ENCODE results near the gene ZNF652. TPM values are rescaled to one million over a fixed set of nuclear protein-coding genes. Genes with fewer than 3 reads are reported as not detected.

The ZNF652 gene
- total and polyA plus RNA-seq, 4 donors, result 6.8 to 48.9 (median 37.8) TPM

DNA sequence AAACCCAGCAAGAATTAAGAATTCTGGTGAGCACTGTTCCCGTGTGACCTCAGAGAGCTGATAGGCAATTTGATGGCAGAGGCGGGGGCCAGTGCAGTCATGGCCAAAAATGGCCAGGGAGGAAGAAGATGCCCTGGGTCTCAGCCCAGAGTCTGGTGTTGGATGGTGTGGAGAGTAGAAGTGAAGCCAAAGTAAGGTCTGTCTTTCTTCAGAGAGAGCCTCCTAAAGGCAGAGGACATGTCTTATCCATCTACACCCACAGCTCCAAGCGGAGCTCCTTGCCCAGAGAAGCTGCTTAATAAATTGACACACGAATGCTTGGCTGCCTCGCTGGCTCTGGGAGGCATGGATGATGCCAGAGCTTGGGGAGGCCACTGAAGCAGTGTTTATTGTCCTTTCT is 19.7 kb upstream of the ZNF652 start:
- Histone ChIP-seq H3K9ac (ENCODE audit: insufficient read depth in 1 of 2, low read length in 2 of 2) (no peak overlapping the region), H3K27me3 (ENCODE audit: control insufficient read depth in 3 of 3, insufficient read depth in 3 of 3, low read length in 2 of 3) (no peaks in the 10 kb centered on the region), H3K4me1 (ENCODE audit: control insufficient read depth in 5 of 5, insufficient read depth in 5 of 5, low read length in 5 of 5) (peaks cover 0 to 10% (median 0%) of the 10 kb centered on the region in 5 donors), H3K27ac (ENCODE audit: low read depth in 1 of 2, low read length in 1 of 2) (no peak overlapping the region), H3K9me3 (ENCODE audit: control insufficient read depth in 4 of 4, insufficient read depth in 3 of 4, low read length in 3 of 4) (peaks cover 0 to 1% (median 0%) of the 10 kb centered on the region in 4 donors), H3K36me3 (ENCODE audit: control insufficient read depth in 4 of 4, insufficient read depth in 4 of 4, low read length in 4 of 4) (no peaks in the 10 kb centered on the region), H3K4me3 (no peak overlapping the region)
- ATAC-seq (ENCODE audit: insufficient read depth, low FRiP score) (no peak), DNase-seq (no peak)
- 83 to 88% methylated on average over 5 of the region's 5 CpGs for WGBS, 2 donors
- TF ChIP-seq, protein P1, sequence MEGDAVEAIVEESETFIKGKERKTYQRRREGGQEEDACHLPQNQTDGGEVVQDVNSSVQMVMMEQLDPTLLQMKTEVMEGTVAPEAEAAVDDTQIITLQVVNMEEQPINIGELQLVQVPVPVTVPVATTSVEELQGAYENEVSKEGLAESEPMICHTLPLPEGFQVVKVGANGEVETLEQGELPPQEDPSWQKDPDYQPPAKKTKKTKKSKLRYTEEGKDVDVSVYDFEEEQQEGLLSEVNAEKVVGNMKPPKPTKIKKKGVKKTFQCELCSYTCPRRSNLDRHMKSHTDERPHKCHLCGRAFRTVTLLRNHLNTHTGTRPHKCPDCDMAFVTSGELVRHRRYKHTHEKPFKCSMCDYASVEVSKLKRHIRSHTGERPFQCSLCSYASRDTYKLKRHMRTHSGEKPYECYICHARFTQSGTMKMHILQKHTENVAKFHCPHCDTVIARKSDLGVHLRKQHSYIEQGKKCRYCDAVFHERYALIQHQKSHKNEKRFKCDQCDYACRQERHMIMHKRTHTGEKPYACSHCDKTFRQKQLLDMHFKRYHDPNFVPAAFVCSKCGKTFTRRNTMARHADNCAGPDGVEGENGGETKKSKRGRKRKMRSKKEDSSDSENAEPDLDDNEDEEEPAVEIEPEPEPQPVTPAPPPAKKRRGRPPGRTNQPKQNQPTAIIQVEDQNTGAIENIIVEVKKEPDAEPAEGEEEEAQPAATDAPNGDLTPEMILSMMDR (IDR thresholded peaks at IDR 0.05; ENCODE audit: control extremely low read depth, extremely low read depth), result no peak

DNA sequence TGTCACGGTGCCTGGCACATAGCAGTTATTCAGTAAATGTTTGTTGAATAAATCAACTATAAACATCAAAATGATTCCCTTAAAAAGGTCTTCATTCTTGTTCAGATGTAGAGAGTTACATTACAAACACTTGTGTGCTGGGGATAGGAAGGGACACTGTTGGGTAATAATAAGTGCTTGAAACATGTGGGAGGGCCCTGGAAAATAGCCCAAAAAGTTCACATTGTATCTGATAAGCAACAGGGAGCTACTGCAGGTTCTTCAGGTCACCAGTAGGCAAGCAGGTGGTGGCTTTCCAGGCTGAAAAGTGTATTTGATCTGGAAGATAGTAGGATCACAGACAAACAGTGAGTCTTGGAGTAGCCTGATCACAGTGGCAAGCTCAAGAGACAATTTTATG is 19.0 kb upstream of the ZNF652 start:
- ATAC-seq (ENCODE audit: insufficient read depth, low FRiP score), result peak; percentile 35
- no peaks in the 10 kb centered on the region for H3K27me3 ChIP-seq (ENCODE audit: control insufficient read depth in 3 of 3, insufficient read depth in 3 of 3, low read length in 2 of 3)
- H3K9ac ChIP-seq (ENCODE audit: insufficient read depth in 1 of 2, low read length in 2 of 2), result no peak overlapping the region
- 66 to 87% methylated on average over 1 of the region's 1 CpG for WGBS, 2 donors
- H3K36me3 ChIP-seq (ENCODE audit: control insufficient read depth in 4 of 4, insufficient read depth in 4 of 4, low read length in 4 of 4), result no peaks in the 10 kb centered on the region
- H3K4me3 ChIP-seq, result no peak overlapping the region
- TF ChIP-seq, protein P1 (IDR thresholded peaks at IDR 0.05; ENCODE audit: control extremely low read depth, extremely low read depth), result no peak
- no peak for DNase-seq
- peaks cover 0 to 1% (median 0%) of the 10 kb centered on the region in 4 donors for H3K9me3 ChIP-seq (ENCODE audit: control insufficient read depth in 4 of 4, insufficient read depth in 3 of 4, low read length in 3 of 4)
- no peak overlapping the region for H3K27ac ChIP-seq (ENCODE audit: low read depth in 1 of 2, low read length in 1 of 2)
- peaks cover 0 to 10% (median 0%) of the 10 kb centered on the region in 5 donors for H3K4me1 ChIP-seq (ENCODE audit: control insufficient read depth in 5 of 5, insufficient read depth in 5 of 5, low read length in 5 of 5)

DNA sequence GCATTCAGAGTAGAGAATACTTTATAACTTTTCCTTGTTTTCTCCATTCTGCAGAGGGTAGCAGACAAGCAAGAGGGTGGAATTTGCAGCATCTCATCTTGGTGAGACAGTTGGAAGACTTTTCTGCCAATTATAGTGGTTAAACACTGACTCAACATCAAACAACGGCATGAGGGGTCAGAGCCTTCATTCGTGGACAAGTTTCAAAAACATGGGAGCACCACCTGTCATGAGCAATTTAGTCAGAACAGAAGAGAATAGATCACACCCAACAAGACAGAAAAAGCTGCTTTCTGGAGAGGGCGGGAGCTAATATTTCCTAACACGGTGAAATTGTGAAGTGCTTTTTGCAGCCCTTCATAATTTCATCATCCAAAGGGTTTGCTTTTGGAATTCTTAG is 17.9 kb upstream of the ZNF652 start:
- WGBS, 2 donors, result 46 to 52% methylated on average over 4 of the region's 4 CpGs
- TF ChIP-seq, protein P1 (IDR thresholded peaks at IDR 0.05; ENCODE audit: control extremely low read depth, extremely low read depth), result no peak

DNA sequence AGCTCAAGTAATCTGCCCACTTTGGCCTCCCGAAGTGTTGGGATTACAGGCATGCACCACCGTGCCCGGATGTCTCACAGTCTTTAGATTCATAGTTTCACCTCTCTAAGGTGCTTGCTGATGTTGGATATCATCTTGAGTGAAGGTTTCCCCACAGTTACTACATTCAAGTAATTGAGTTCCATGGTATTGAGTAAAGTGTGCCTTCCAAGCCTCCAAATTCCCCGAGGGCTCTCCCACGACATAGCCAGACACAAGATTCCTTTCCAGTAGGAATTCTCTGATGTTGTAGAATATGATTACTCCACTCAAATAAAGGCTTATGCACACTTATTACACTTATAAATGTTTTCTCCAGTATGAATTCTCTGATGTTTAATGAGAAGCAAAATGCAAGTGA is 16.3 kb upstream of the ZNF652 start:
- no peak for ATAC-seq (ENCODE audit: insufficient read depth, low FRiP score)
- Histone ChIP-seq H3K27me3 (ENCODE audit: control insufficient read depth in 3 of 3, insufficient read depth in 3 of 3, low read length in 2 of 3) (no peaks in the 10 kb centered on the region), H3K36me3 (ENCODE audit: control insufficient read depth in 4 of 4, insufficient read depth in 4 of 4, low read length in 4 of 4) (no peaks in the 10 kb centered on the region), H3K9ac (ENCODE audit: insufficient read depth in 1 of 2, low read length in 2 of 2) (no peak overlapping the region), H3K9me3 (ENCODE audit: control insufficient read depth in 4 of 4, insufficient read depth in 3 of 4, low read length in 3 of 4) (peaks cover 0 to 1% (median 0%) of the 10 kb centered on the region in 4 donors), H3K4me1 (ENCODE audit: control insufficient read depth in 5 of 5, insufficient read depth in 5 of 5, low read length in 5 of 5) (no peaks in the 10 kb centered on the region), H3K4me3 (no peak overlapping the region), H3K27ac (ENCODE audit: low read depth in 1 of 2, low read length in 1 of 2) (no peak overlapping the region)
- 92 to 94% methylated on average over 5 of the region's 5 CpGs for WGBS, 2 donors
- DNase-seq, result no peak
- TF ChIP-seq, protein P1 (IDR thresholded peaks at IDR 0.05; ENCODE audit: control extremely low read depth, extremely low read depth), result no peak

More for the DNA sequence above, 17.9 kb upstream of the ZNF652 start:
- H3K36me3 ChIP-seq (ENCODE audit: control insufficient read depth in 4 of 4, insufficient read depth in 4 of 4, low read length in 4 of 4), result no peaks in the 10 kb centered on the region
- H3K27ac ChIP-seq (ENCODE audit: low read depth in 1 of 2, low read length in 1 of 2), result no peak overlapping the region
- ATAC-seq (ENCODE audit: insufficient read depth, low FRiP score) (no peak), DNase-seq (no peak)
- H3K9ac ChIP-seq (ENCODE audit: insufficient read depth in 1 of 2, low read length in 2 of 2), result no peak overlapping the region
- peaks cover 0 to 1% (median 0%) of the 10 kb centered on the region in 4 donors for H3K9me3 ChIP-seq (ENCODE audit: control insufficient read depth in 4 of 4, insufficient read depth in 3 of 4, low read length in 3 of 4)
- H3K4me3 ChIP-seq, result no peak overlapping the region
- no peaks in the 10 kb centered on the region for H3K27me3 ChIP-seq (ENCODE audit: control insufficient read depth in 3 of 3, insufficient read depth in 3 of 3, low read length in 2 of 3)
- H3K4me1 ChIP-seq (ENCODE audit: control insufficient read depth in 5 of 5, insufficient read depth in 5 of 5, low read length in 5 of 5), result no peaks in the 10 kb centered on the region
